IMR-90 (cell line): ENCODE data around the gene DBI. TPM values are rescaled to one million over a fixed set of nuclear protein-coding genes. Genes with fewer than 3 reads are reported as not detected.

Source experiments
- ATAC-seq: fragments of 200-7000 bp; cut with Tn5 transposase; 2 replicates; pipeline ENCODE4 v1.9.1; 2020; ENCODE audit warnings: low read depth, mild to moderate bottlenecking, moderate library complexity
- BruUV-seq: library from RNA; stranded (reverse); fragments of 400-500 nt; replicated peaks from 2 replicates; lab custom pipeline; 2021; lab: Mats Ljungman, UMichigan
- CTCF ChIA-PET: fragments of 300-600 bp; formaldehyde crosslinking; extraction: SDS; loops from one replicate; lab custom pipeline; 2021; ENCODE audit warnings: antibody characterized with exemption; lab: Yijun Ruan, JAX
- POLR2A ChIA-PET: fragments of 300-600 bp; sonication (Branson Sonifier 250); formaldehyde crosslinking; loops from one replicate; lab custom pipeline; 2022; ENCODE audit warnings: antibody characterized with exemption; ENCODE audit not compliant: unreplicated experiment; lab: Charles Lee
- DNase-seq: peaks from one replicate; pipeline ENCODE4 v3.0.0; 2013
- H2AFZ ChIP-seq: replicated peaks from 2 replicates; pipeline ENCODE3; 2013; ENCODE audit warnings: low read length, mild to moderate bottlenecking; ENCODE audit not compliant: poor library complexity
- H2AK5ac ChIP-seq: 2 replicates; pipeline ENCODE4 v1.6.1; 2013; ENCODE audit warnings: low read depth, low read length, inconsistent platforms
- H2AK9ac ChIP-seq: replicated peaks from 2 replicates; pipeline ENCODE3; 2013; ENCODE audit warnings: mild to moderate bottlenecking, low read depth, low read length, moderate library complexity; ENCODE audit not compliant: poor library complexity
- H2BK120ac ChIP-seq: 2 replicates; pipeline ENCODE4 v1.6.1; 2013; ENCODE audit warnings: low read depth, low read length, inconsistent platforms
- H2BK15ac ChIP-seq: 3 replicates; pipeline ENCODE4 v1.6.1; 2013; ENCODE audit warnings: low read depth, low read length, inconsistent platforms
- H2BK20ac ChIP-seq: 2 replicates; pipeline ENCODE4 v1.6.1; 2013; ENCODE audit warnings: low read depth, mild to moderate bottlenecking, inconsistent platforms, low read length, moderate library complexity
- H2BK5ac ChIP-seq: 2 replicates; pipeline ENCODE4 v1.6.1; 2013; ENCODE audit warnings: mild to moderate bottlenecking, low read depth, low read length, inconsistent platforms; ENCODE audit not compliant: poor library complexity, severe bottlenecking
- H3K14ac ChIP-seq: replicated peaks from 2 replicates; pipeline ENCODE4 v1.6.1; 2013; ENCODE audit warnings: low read depth, low read length, inconsistent platforms
- H3K18ac ChIP-seq: 2 replicates; pipeline ENCODE4 v1.6.1; 2013; ENCODE audit warnings: low read depth, low read length, control low read depth
- H3K23ac ChIP-seq: 2 replicates; pipeline ENCODE4 v1.6.1; 2013; ENCODE audit warnings: low read depth, low read length, inconsistent platforms
- H3K27ac ChIP-seq: 2 replicates; pipeline ENCODE4 v1.5.1; 2013; ENCODE audit warnings: mild to moderate bottlenecking, control low read depth, low read length; ENCODE audit not compliant: insufficient read depth
- H3K27me3 ChIP-seq: 2 replicates; pipeline ENCODE4 v1.6.1; 2013; ENCODE audit warnings: low read length; ENCODE audit not compliant: control insufficient read depth, insufficient read depth
- H3K36me3 ChIP-seq: 2 replicates; pipeline ENCODE4 v1.6.1; 2013; ENCODE audit warnings: low read length, mixed read lengths; ENCODE audit not compliant: control insufficient read depth, insufficient read depth
- H3K4ac ChIP-seq: 2 replicates; pipeline ENCODE4 v1.6.1; 2013; ENCODE audit warnings: low read depth, low read length, inconsistent platforms
- H3K4me1 ChIP-seq: 2 replicates; pipeline ENCODE4 v1.6.1; 2013; ENCODE audit warnings: low read length, mixed read lengths; ENCODE audit not compliant: control insufficient read depth, insufficient read depth
- H3K4me2 ChIP-seq: 2 replicates; pipeline ENCODE4 v1.6.1; 2013; ENCODE audit warnings: low read depth, mild to moderate bottlenecking, control low read depth, low read length, moderate library complexity
- H3K4me3 ChIP-seq: 2 replicates; pipeline ENCODE4 v1.5.1; 2013; ENCODE audit warnings: low read depth, mild to moderate bottlenecking, control low read depth, low read length, moderate library complexity; ENCODE audit not compliant: insufficient read depth
- H3K56ac ChIP-seq: 2 replicates; pipeline ENCODE4 v1.6.1; 2013; ENCODE audit warnings: low read length, inconsistent platforms; ENCODE audit not compliant: insufficient read depth; ENCODE audit errors: extremely low read depth
- H3K79me1 ChIP-seq, 2 experiments: 2 replicates each; pipeline ENCODE4 v1.6.1; 2013; ENCODE audit warnings: low read length in 2 of 2, inconsistent platforms in 1 of 2, low read depth in 1 of 2
- H3K9ac ChIP-seq: 2 replicates; pipeline ENCODE4 v1.6.1; 2013; ENCODE audit warnings: low read depth, low read length, control low read depth
- H3K9me1 ChIP-seq: 2 replicates; pipeline ENCODE4 v1.6.1; 2013; ENCODE audit warnings: low read length, inconsistent platforms; ENCODE audit not compliant: insufficient read depth
- H3K9me3 ChIP-seq: 2 replicates; pipeline ENCODE4 v1.6.1; 2013; ENCODE audit warnings: low read length; ENCODE audit not compliant: control insufficient read depth, insufficient read depth
- H4K20me1 ChIP-seq: 2 replicates; pipeline ENCODE4 v1.6.1; 2013; ENCODE audit warnings: low read length, inconsistent platforms; ENCODE audit not compliant: insufficient read depth
- H4K5ac ChIP-seq: 2 replicates; pipeline ENCODE4 v1.6.1; 2013; ENCODE audit warnings: mild to moderate bottlenecking, low read depth, low read length, control low read depth
- H4K8ac ChIP-seq, 2 experiments: 2 replicates each; pipeline ENCODE4 v1.6.1; 2013; ENCODE audit warnings: low read depth in 2 of 2, low read length in 2 of 2, control low read depth in 1 of 2, inconsistent platforms in 1 of 2
- H4K91ac ChIP-seq: 2 replicates; pipeline ENCODE4 v1.6.1; 2013; ENCODE audit warnings: low read depth, low read length, inconsistent platforms; ENCODE audit not compliant: insufficient read depth
- BHLHE40 ChIP-seq: fragments of 150-350 bp; IDR thresholded peaks from 2 replicates; pipeline ENCODE4 v1.6.1; 2016; ENCODE audit warnings: mild to moderate bottlenecking, low read depth, low read length
- CHD1 ChIP-seq: IDR thresholded peaks from 2 replicates; pipeline ENCODE4 v1.6.1; 2012; ENCODE audit warnings: low read depth, low read length, improper control_type of control experiment
- FOS ChIP-seq: fragments of 150-350 bp; IDR thresholded peaks from 2 replicates; pipeline ENCODE4 v1.6.1; 2016; ENCODE audit warnings: low read depth, low read length
- MAFK ChIP-seq: IDR thresholded peaks from 2 replicates; pipeline ENCODE4 v1.6.1; 2012; ENCODE audit warnings: low read depth, low read length, improper control_type of control experiment
- MAZ ChIP-seq: IDR thresholded peaks from 2 replicates; pipeline ENCODE4 v1.6.1; 2012; ENCODE audit warnings: low read depth, mild to moderate bottlenecking, low read length, improper control_type of control experiment, moderate library complexity, borderline replicate concordance
- MXI1 ChIP-seq: IDR thresholded peaks from 2 replicates; pipeline ENCODE4 v1.6.1; 2012; ENCODE audit warnings: low read depth, mild to moderate bottlenecking, low read length, moderate library complexity, borderline replicate concordance
- NFE2L2 ChIP-seq: fragments of 150-350 bp; IDR thresholded peaks from 2 replicates; pipeline ENCODE4 v1.6.1; 2016; ENCODE audit warnings: low read depth, mild to moderate bottlenecking, low read length
- RCOR1 ChIP-seq: IDR thresholded peaks from 2 replicates; pipeline ENCODE4 v1.6.1; 2012; ENCODE audit warnings: mild to moderate bottlenecking, low read length, improper control_type of control experiment; ENCODE audit not compliant: insufficient replicate concordance
- RFX5 ChIP-seq: IDR thresholded peaks from 2 replicates; pipeline ENCODE4 v1.8.0; 2012; ENCODE audit warnings: low read depth, mild to moderate bottlenecking, low read length, moderate library complexity
- WGBS, 2 experiments: methylation state at CpG; one replicate each; pipeline versions ENCODE4 v1.1.5 to v1.1.7; 2013; ENCODE audit warnings: missing lambda C conversion rate in 2 of 2; ENCODE audit not compliant: insufficient read length in 1 of 2; ENCODE audit errors: extremely low coverage in 2 of 2; 5-methylcytosine and 5-hydroxymethylcytosine counted together
- dilution Hi-C: fragments of 300-500 bp; cut with HindIII; formaldehyde crosslinking; loops from one replicate; pipeline ENCODE4 v1.14.3; 2018; ENCODE audit warnings: low sequenced_read_pairs; ENCODE audit not compliant: unreplicated experiment
- in situ Hi-C: fragments of 300-500 bp; cut with MboI; formaldehyde crosslinking; loops from 3 replicates; pipeline ENCODE4 v1.14.3; 2019; ENCODE audit warnings: low sequenced_read_pairs, inconsistent platforms, mixed read lengths
- intact Hi-C: fragments of 100-400 bp; cut with micrococcal nuclease; formaldehyde crosslinking; loops from 2 replicates; pipeline ENCODE4 v1.10.0; 2022
- polyA plus RNA-seq, 3 experiments: library from polyadenylated mRNA; depleted of rRNA; stranded (reverse); fragments of >200 nt; gene quantifications; 2 replicates each; pipeline ENCODE4 v1.2.3, GENCODE V29; 2012; ENCODE audit warnings: low replicate concordance in 1 of 3
- total RNA-seq: library from RNA; depleted of rRNA; stranded (reverse); fragments of >200 nt; gene quantifications from 2 replicates; pipeline ENCODE4 v1.2.3, GENCODE V29; 2012
- TF ChIP-seq, protein P1 (sequence below): fragments of 150-350 bp; IDR thresholded peaks from 2 replicates; pipeline ENCODE4 v1.6.1; 2016; ENCODE audit warnings: low read depth, mild to moderate bottlenecking, low read length, moderate library complexity, borderline replicate concordance
- TF ChIP-seq, protein P2 (sequence below): conservative IDR thresholded peaks from 2 replicates; pipeline ENCODE4 v1.5.1; 2012; ENCODE audit warnings: mild to moderate bottlenecking, low read depth, low read length, improper control_type of control experiment

The DBI gene
- total and polyA plus RNA-seq, 2 of the 4 experiments (the other 2 are of a cell fraction): 42.5 to 278 TPM

DNA sequence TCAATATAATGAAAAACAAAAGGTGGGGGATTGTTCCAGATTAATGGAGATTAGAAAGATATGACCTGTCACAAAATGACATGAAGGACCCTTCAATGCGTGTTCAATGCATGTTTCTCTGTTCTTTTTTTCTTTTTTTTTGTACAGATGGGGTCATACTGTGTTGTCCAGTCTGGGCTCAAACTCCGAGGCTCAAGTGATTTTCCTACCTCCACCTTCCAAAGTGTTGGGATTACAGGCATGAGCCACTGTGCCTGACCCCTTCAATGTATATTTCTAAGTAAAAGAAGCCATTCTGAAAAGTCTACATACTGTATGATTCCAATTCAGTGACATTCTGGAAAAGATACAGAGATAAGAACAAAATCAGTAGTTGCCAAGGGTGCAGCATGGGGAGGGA is 32.9 kb upstream of the DBI start:
- Histone ChIP-seq H4K91ac (no peak overlapping the region), H3K4me3 (no peak overlapping the region), H2BK5ac (no peak overlapping the region), H2BK15ac (no peak overlapping the region), H3K4ac (no peak overlapping the region), H3K9me1 (no peaks in the 10 kb centered on the region), H4K5ac (no peak overlapping the region), H3K9ac (no peak overlapping the region), H3K27ac (no peak overlapping the region), H2AFZ (no peak overlapping the region), H3K9me3 (no peaks in the 10 kb centered on the region), H4K8ac (no peak overlapping the region), H3K23ac (no peak overlapping the region), H3K4me2 (no peak overlapping the region), H3K36me3 (0 out of 2 replicates have a peak, but pooled peaks cover 2% of the 10 kb centered on the region), H2AK5ac (no peak overlapping the region), H2BK120ac (no peak overlapping the region), H3K79me1 (no peaks in the 10 kb centered on the region), H3K4me1 (no peaks in the 10 kb centered on the region), H2BK20ac (no peak overlapping the region), H3K27me3 (no peaks in the 10 kb centered on the region), H3K18ac (no peak overlapping the region), H3K56ac (no peak overlapping the region), H3K14ac (no peak overlapping the region), H4K20me1 (no peaks in the 10 kb centered on the region), H2AK9ac (no peak overlapping the region)
- in situ Hi-C loops: no loop called here
- ChIA-PET POLR2A (no interaction called here), CTCF (no interaction called here)
- dilution Hi-C loops: no loop called here
- no CpG with 5 or more reads among the region's 2 CpGs for WGBS, 2 experiments
- TF ChIP-seq, protein P1, sequence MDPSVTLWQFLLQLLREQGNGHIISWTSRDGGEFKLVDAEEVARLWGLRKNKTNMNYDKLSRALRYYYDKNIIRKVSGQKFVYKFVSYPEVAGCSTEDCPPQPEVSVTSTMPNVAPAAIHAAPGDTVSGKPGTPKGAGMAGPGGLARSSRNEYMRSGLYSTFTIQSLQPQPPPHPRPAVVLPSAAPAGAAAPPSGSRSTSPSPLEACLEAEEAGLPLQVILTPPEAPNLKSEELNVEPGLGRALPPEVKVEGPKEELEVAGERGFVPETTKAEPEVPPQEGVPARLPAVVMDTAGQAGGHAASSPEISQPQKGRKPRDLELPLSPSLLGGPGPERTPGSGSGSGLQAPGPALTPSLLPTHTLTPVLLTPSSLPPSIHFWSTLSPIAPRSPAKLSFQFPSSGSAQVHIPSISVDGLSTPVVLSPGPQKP: no peak
- TF ChIP-seq NFE2L2 (no peak), MAZ (no peak), BHLHE40 (no peak), FOS (no peak), CHD1 (no peak), RCOR1 (no peak), RFX5 (no peak), MAFK (no peak), MXI1 (no peak)
- TF ChIP-seq, protein P2, sequence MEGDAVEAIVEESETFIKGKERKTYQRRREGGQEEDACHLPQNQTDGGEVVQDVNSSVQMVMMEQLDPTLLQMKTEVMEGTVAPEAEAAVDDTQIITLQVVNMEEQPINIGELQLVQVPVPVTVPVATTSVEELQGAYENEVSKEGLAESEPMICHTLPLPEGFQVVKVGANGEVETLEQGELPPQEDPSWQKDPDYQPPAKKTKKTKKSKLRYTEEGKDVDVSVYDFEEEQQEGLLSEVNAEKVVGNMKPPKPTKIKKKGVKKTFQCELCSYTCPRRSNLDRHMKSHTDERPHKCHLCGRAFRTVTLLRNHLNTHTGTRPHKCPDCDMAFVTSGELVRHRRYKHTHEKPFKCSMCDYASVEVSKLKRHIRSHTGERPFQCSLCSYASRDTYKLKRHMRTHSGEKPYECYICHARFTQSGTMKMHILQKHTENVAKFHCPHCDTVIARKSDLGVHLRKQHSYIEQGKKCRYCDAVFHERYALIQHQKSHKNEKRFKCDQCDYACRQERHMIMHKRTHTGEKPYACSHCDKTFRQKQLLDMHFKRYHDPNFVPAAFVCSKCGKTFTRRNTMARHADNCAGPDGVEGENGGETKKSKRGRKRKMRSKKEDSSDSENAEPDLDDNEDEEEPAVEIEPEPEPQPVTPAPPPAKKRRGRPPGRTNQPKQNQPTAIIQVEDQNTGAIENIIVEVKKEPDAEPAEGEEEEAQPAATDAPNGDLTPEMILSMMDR: no peak
- no peak for DNase-seq
- no TSS peak for BruUV-seq
- intact Hi-C loops: no loop called here
- no peak for ATAC-seq
